Renal cortex interstitium (tissue), 11 donors: Measurements from ENCODE around the gene TMEM63B. TPM values are rescaled to one million over a fixed set of nuclear protein-coding genes. Genes with fewer than 3 reads are reported as not detected.
"Not testable (repeated sequence)": the region's sequence is repeated elsewhere in the genome, so short reads cannot be mapped to it uniquely, and the experiment has no call there.

Experiments
- DNase-seq, 11 donors: peaks; one replicate each; pipeline ENCODE4 v3.0.0-alpha.2; 2013; ENCODE audit warnings: low read depth in 9 of 11, low spot score in 4 of 11; ENCODE audit errors: extremely low read depth in 1 of 11
- polyA plus RNA-seq, 3 donors: library from polyadenylated mRNA; unstranded; fragments of 120-200 nt; gene quantifications; one replicate each; pipeline ENCODE4 v1.2.1, GENCODE V29; 2013; ENCODE audit not compliant: insufficient read length in 3 of 3

Gene TMEM63B
- polyA plus RNA-seq, 3 donors: 30.2 to 39.3 (median 34.7) TPM

- DNase-seq: no peak
Measured at GRCh38 chr6:44179072-44179536, 51.8 kb downstream of the TMEM63B start.

- no peak for DNase-seq
Measured at GRCh38 chr6:44179648-44180047, 52.3 kb downstream of the TMEM63B start.

- DNase-seq: no peak
Measured at GRCh38 chr6:44180406-44180805, 53.1 kb downstream of the TMEM63B start.

DNA sequence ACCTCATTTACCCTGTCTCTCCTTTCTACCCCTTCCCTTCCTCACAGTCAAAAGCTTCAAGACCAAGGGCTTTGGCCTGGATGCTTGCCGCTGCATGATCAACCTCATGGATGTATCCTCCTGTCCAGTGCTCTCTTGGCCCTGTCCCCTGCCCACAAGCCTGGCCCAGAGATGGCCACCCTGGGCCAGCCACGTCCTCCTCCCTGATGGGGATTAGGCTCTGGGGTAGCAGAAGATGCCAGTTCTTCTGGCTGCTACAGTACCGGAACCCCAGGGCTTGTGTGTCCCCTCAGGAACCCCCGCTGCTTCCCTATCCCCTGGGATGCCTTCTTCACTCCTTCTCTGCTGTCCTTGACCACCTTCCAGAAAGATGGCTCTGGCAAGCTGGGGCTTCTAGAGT is 53.5 kb downstream of the TMEM63B start:
- no peak for DNase-seq

DNA sequence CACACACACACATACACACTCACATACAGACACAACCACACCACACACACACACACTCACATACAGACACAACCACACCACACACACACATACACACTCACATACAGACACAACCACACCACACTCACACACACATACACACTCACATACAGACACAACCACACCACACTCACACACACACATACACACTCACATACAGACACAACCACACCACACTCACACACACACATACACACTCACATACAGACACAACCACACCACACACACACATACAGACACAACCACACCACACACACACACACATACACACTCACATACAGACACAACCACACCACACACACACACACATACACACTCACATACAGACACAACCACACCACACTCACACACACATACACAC is 54.4 kb downstream of the TMEM63B start:
- DNase-seq: not testable (repeated sequence)

DNA sequence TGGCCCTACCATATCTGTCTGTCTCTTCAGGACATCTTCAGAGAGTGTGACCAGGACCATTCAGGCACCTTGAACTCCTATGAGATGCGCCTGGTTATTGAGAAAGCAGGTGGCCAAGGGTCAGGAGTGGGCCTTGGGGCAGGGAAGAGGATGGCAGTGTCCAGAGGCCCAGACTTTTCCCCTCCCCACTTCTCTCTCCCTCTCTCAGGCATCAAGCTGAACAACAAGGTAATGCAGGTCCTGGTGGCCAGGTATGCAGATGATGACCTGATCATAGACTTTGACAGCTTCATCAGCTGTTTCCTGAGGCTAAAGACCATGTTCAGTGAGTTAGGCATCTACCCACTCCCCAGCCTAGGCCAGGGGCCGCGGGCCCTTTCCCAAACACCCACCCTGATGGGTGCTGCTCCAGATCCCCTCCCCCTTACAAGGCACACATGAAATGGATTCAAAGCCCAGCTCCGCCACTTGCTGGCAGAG is 55.6 kb downstream of the TMEM63B start:
- DNase-seq: no peak

GRCh38 chr6:44183783-44184182 is 56.4 kb downstream of the TMEM63B start:
- DNase-seq: no peak

- DNase-seq: not testable (repeated sequence)
Measured at GRCh38 chr6:44185356-44185755, 58.0 kb downstream of the TMEM63B start.

GRCh38 chr6:44185953-44186634 is 58.7 kb downstream of the TMEM63B start:
- no peak for DNase-seq

- DNase-seq: no peak
Measured at GRCh38 chr6:44186635-44187025, 59.3 kb downstream of the TMEM63B start.

DNA sequence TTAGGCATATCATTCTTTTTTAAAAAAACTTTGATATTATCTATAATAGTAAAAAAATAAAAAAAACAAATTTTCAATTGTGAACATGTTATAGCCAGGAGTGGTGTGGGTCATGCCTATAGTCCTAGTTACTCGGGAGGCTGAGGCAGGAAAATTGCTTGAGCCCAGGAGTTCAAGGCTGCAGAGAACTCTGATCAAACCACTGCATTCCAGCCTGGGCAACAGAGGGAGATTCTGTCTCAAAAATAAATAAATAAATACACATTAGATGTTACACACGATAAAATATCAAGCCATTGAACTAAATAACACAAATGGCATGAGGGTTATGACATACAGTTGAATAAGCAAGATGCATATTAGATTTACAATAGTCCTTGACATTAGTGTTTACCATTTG is 61.5 kb downstream of the TMEM63B start:
- DNase-seq: no peak

- DNase-seq: no peak
Measured at GRCh38 chr6:44189257-44189656, 61.9 kb downstream of the TMEM63B start.

- no peak for DNase-seq
Measured at GRCh38 chr6:44190715-44191114, 63.4 kb downstream of the TMEM63B start.

GRCh38 chr6:44192428-44193041 is 65.2 kb downstream of the TMEM63B start:
- no peak for DNase-seq

DNA sequence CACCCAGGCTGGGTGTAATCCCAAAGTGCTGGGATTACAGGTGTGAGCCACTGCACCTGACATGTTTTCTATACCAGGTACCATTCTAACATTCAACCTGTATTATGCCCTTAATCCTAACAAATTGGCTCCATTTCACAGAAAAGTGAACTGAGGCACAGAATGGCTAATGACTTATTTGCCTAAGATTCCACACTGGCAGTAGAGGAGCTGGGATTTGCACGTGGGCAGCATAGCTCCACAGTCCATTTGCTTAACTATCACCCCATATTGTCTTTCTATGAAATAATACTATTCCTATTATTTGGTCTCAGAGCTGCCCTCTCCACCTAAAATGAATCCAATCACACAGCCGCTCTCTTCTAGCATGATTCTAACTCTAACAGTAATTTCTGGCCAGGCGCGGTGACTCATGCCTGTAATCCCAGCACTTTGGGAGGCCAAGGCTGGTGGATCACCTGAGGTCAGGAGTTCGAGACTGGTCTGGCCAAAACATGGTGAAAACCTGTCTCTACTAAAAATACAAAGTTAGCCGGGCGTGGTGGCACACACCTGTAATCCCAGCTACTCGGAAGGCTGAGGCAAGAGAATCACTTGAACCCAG is 66.1 kb downstream of the TMEM63B start:
- DNase-seq: no peak

DNA sequence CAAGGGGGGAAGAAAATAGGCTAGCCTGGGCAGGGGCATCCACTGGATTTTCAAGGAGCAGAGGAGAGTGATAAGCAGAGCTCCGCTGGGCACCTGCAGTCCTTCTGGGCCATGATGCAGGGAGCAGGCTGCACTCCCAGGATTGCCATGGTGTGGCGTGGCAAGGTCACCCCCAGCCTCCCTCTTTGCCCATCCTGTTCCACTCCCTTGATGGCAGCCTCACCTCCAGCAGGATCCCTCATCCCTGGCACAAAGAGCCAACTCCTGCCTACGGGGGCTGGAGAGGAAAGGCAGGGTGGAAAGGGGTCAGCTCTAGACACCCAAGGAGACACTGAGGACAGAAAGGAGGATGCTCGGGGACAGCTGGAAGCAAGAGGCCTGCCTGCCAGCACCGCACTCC is 67.0 kb downstream of the TMEM63B start:
- no peak for DNase-seq

- not testable (repeated sequence) for DNase-seq
Measured at GRCh38 chr6:44196351-44196750, 69.0 kb downstream of the TMEM63B start.

DNA sequence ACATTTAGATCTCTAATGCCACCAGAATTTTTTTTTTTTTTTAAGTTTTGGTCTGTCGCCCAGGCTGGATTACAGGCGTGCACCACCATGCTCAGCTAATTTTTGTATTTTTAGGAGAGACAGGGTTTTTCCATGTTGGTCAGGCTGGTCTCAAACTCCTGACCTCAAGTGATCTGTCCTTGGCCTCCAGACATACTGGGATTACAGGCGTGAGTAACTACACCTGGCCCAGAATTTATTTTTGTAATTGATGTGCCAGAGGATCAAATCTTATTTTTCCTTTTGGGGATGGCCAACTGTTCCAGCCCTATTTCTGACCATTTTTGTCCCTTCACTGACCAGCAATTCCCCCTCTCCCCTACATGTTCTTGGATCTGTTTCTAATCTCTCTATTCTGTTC is 71.3 kb downstream of the TMEM63B start:
- no peak for DNase-seq

GRCh38 chr6:44199883-44200282 is 72.5 kb downstream of the TMEM63B start:
- no peak for DNase-seq

GRCh38 chr6:44201200-44201599 is 73.8 kb downstream of the TMEM63B start:
- no peak for DNase-seq
